Measurements from ENCODE around the gene LILRB4. TPM values are rescaled to one million over a fixed set of nuclear protein-coding genes. Genes with fewer than 3 reads are reported as not detected.

Gene LILRB4
- total and polyA plus RNA-seq, 10 donors = 11.2 to 40.3 (median 24.8) TPM

DNA sequence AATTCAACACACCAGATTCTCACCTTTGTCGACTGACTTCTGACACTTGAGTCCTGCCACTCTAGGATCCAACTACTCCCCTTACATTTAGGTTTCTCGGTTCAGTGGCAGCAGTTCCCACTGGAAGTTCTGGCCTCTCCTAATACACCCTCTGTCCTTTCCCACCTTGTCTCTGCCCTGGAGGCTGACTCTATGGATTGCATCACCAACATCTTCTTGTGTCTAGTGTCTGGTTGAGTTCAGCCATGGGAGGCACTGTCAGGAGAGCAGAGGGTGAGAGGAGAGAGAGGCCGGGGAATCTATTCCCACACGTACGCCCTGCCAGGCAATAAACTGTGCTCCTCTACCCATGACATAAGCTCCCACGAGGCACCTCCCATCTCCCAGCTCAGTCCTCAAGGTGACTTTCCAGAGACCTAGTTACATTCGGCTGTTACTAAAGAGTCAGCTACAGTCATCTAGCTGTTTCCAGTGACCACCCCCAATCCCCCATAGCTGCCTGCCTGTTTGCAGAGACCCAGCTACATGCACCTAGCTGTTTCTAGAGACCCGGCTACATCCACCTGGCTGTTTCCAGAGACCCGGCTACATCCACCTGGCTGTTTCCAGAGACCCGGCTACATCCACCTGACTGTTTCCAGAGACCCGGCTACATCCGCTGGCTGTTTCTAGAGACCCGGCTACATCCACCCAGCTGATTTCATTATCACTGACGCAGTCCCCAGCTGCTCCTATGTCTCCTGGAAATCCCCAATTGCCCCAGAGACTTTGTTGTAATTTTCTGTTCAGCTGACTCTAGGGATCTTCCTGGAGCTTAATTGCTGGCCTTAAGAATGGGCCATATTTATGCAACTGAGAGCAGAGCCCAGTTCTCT lies 8.1 kb upstream of the LILRB4 start:
- peaks cover 0 to 9% (median 0%) of the 10 kb centered on the region in 7 donors for H3K27me3 ChIP-seq (replicated peaks in 1 of 7)
- TF ChIP-seq POLR2A (IDR thresholded peaks at IDR 0.05) (no peak), POLR2AphosphoS5 (IDR thresholded peaks at IDR 0.05) (no peak)
- TF ChIP-seq, protein P1, sequence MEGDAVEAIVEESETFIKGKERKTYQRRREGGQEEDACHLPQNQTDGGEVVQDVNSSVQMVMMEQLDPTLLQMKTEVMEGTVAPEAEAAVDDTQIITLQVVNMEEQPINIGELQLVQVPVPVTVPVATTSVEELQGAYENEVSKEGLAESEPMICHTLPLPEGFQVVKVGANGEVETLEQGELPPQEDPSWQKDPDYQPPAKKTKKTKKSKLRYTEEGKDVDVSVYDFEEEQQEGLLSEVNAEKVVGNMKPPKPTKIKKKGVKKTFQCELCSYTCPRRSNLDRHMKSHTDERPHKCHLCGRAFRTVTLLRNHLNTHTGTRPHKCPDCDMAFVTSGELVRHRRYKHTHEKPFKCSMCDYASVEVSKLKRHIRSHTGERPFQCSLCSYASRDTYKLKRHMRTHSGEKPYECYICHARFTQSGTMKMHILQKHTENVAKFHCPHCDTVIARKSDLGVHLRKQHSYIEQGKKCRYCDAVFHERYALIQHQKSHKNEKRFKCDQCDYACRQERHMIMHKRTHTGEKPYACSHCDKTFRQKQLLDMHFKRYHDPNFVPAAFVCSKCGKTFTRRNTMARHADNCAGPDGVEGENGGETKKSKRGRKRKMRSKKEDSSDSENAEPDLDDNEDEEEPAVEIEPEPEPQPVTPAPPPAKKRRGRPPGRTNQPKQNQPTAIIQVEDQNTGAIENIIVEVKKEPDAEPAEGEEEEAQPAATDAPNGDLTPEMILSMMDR (IDR thresholded peaks at IDR 0.05 in 8 of 11, conservative IDR thresholded peaks at IDR 0.05 in 3 of 11) = no peak
- no peak overlapping the region for H3K27ac ChIP-seq
- DNase-seq = no peak
- H3K36me3 ChIP-seq = no peaks in the 10 kb centered on the region
- H3K4me3 ChIP-seq = no peak overlapping the region
- intact Hi-C loops (cut with DNase I; ENCODE audit: low total_unique reads) = loop anchor here (10.0 kb wide), 1 partner anchor 260 kb away; no protein-coding TSS in a partner anchor
- WGBS, 5 donors = 77 to 85% (median 80%) methylated on average over 13 to 14 of the region's 14 CpGs
- H3K4me1 ChIP-seq = no peaks in the 10 kb centered on the region
- no peaks in the 10 kb centered on the region for H3K9me3 ChIP-seq

DNA sequence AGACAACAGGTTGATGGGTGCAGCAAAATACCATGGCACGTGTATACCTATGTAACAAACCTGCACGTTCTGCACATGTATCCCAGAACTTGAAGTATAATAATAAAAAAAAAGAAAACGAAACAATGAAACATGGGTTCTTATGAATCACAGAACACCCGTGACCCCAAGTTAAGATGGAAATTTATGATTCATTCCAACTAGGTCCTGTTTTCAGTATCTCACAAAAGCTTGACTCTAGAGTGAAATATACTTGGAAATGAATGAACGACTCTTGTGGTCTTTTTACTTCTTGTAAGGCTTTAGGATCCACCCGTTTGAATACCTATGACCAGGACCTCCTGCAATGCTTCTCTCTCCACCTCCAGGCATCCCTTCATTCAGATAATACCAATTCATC lies 3.5 kb upstream of the LILRB4 start:
- Histone ChIP-seq H3K27me3 (replicated peaks in 1 of 7) (peaks cover 0 to 29% (median 2%) of the 10 kb centered on the region in 7 donors), H3K4me1 (peaks cover 0 to 35% (median 22%) of the 10 kb centered on the region in 6 donors), H3K4me3 (no peak overlapping the region), H3K9me3 (no peaks in the 10 kb centered on the region), H3K27ac (no peak overlapping the region), H3K36me3 (no peaks in the 10 kb centered on the region)
- TF ChIP-seq, protein P1 (IDR thresholded peaks at IDR 0.05 in 8 of 11, conservative IDR thresholded peaks at IDR 0.05 in 3 of 11) = no peak
- TF ChIP-seq POLR2A (IDR thresholded peaks at IDR 0.05) (no peak), POLR2AphosphoS5 (IDR thresholded peaks at IDR 0.05) (no peak)
- 71 to 84% (median 80%) methylated on average over 6 of the region's 6 CpGs for WGBS, 5 donors
- intact Hi-C loops (cut with DNase I; ENCODE audit: low total_unique reads) = loop anchor here (10.0 kb wide), 1 partner anchor 256 kb away; no protein-coding TSS in a partner anchor
- DNase-seq = no peak

DNA sequence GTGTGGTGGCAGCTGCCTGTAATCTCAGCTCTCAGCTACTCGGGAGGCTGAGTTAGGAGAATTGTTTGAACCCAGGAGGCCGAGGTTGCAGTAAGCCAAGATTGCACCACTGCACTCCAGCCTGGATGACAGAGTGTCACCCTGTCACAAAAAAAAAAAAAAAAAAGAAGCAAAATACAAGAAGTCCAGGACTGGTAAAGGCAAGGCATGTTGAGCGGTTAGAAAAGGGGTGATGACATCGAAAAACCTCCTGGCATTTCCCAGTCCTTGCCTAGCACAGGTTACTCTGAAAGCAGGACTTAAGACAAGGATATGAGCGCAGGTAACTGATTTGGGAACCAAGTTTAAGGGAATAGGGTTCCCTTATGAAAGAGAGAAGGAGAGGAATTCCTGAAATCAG lies 2.5 kb upstream of the LILRB4 start:
- peaks cover 0 to 44% (median 22%) of the 10 kb centered on the region in 6 donors for H3K4me1 ChIP-seq
- H3K9me3 ChIP-seq = no peaks in the 10 kb centered on the region
- H3K27ac ChIP-seq = peak overlapping the region in 2 of 8 donors; percentile 30 to 56
- intact Hi-C loops (cut with DNase I; ENCODE audit: low total_unique reads) = no loop called here
- no peak for DNase-seq
- no peaks in the 10 kb centered on the region for H3K36me3 ChIP-seq
- H3K27me3 ChIP-seq (replicated peaks in 1 of 7) = peaks cover 0 to 39% (median 7%) of the 10 kb centered on the region in 7 donors
- no peak overlapping the region for H3K4me3 ChIP-seq
- 62 to 81% (median 66%) methylated on average over 5 of the region's 5 CpGs for WGBS, 5 donors
- TF ChIP-seq, protein P1 (IDR thresholded peaks at IDR 0.05 in 8 of 11, conservative IDR thresholded peaks at IDR 0.05 in 3 of 11) = no peak
- TF ChIP-seq POLR2A (IDR thresholded peaks at IDR 0.05) (no peak), POLR2AphosphoS5 (IDR thresholded peaks at IDR 0.05) (no peak)

DNA sequence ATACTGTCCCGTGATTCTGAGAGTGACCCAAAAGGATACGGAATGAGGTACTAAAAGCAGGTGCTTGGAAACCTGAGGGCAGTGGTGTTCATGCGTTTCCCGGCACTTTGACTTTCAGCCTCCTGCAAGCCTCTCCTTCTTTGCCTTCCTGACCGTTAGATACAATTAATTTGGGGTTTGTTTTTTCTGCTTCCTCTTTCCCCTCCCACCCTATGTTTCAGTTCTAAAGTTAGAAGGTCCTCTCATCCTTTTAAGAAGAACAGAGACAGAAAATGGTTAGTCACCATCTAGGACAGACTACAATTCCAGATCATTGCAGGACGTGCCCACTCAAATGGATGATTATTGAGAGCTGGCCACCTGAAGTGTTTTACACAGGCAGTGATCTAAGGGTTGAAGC lies 1.8 kb upstream of the LILRB4 start:
- H3K4me1 ChIP-seq = peaks cover 0 to 44% (median 22%) of the 10 kb centered on the region in 6 donors
- H3K27me3 ChIP-seq (replicated peaks in 1 of 7) = peaks cover 0 to 46% (median 7%) of the 10 kb centered on the region in 7 donors
- H3K9me3 ChIP-seq = no peaks in the 10 kb centered on the region
- DNase-seq = no peak
- H3K36me3 ChIP-seq = peaks cover 0 to under 1% (median 0%) of the 10 kb centered on the region in 6 donors
- intact Hi-C loops (cut with DNase I; ENCODE audit: low total_unique reads) = no loop called here
- 27 to 38% (median 33%) methylated on average over 6 of the region's 6 CpGs for WGBS, 5 donors
- H3K4me3 ChIP-seq = no peak overlapping the region
- H3K27ac ChIP-seq = peak overlapping the region in 2 of 8 donors; percentile 30 to 56
- TF ChIP-seq POLR2A (IDR thresholded peaks at IDR 0.05) (no peak), POLR2AphosphoS5 (IDR thresholded peaks at IDR 0.05) (no peak)
- TF ChIP-seq, protein P1 (IDR thresholded peaks at IDR 0.05 in 8 of 11, conservative IDR thresholded peaks at IDR 0.05 in 3 of 11) = no peak

All from spleen (tissue), 11 donors.